ENCODE results near the gene TJP3. TPM values are rescaled to one million over a fixed set of nuclear protein-coding genes. Genes with fewer than 3 reads are reported as not detected.

The TJP3 gene
- total and polyA plus RNA-seq, 10 of the 15 experiments (the other 5 are each of a cell fraction or from before 2014, with no cell fraction given), result 0.04 to 1.2 (median 0.29) TPM; not detected in 6

DNA sequence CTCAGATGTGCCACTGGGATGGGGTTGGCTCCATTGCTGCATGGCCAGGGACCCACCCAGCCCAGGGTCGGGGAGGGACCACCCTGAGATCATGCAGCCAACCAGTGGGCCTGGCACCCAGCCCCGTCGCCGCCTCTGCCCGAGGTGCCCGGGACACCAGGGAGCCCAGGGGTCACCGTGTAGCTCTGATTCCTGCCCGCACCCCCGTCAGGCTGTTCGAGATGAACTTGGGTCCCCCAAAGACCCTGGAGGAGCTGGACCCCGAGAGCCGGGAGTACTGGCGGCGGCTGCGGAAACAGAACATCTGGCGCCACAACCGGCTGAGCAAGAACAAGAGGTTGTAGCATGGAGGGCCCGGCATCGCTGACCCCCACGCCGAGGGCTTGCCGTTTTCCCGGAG is 58.9 kb downstream of the TJP3 start:
- intact Hi-C loops (cut with micrococcal nuclease; ENCODE audit: unreplicated experiment), result no loop called here
- POLR2A ChIA-PET, result no interaction called here
- no TSS peak for BruUV-seq (replicated peaks)
- TF ChIP-seq EED (IDR thresholded peaks at IDR 0.05; ENCODE audit: low read depth), result no peak
- no peak for TF ChIP-seq JUND (IDR thresholded peaks at IDR 0.05; ENCODE audit: low read depth, low read length)
- TF ChIP-seq RCOR1 (conservative IDR thresholded peaks at IDR 0.05; ENCODE audit: low read depth, low read length), result no peak
- no peak for TF ChIP-seq MAX (IDR thresholded peaks at IDR 0.05; ENCODE audit: low read depth, low read length)
- TF ChIP-seq, protein P1, sequence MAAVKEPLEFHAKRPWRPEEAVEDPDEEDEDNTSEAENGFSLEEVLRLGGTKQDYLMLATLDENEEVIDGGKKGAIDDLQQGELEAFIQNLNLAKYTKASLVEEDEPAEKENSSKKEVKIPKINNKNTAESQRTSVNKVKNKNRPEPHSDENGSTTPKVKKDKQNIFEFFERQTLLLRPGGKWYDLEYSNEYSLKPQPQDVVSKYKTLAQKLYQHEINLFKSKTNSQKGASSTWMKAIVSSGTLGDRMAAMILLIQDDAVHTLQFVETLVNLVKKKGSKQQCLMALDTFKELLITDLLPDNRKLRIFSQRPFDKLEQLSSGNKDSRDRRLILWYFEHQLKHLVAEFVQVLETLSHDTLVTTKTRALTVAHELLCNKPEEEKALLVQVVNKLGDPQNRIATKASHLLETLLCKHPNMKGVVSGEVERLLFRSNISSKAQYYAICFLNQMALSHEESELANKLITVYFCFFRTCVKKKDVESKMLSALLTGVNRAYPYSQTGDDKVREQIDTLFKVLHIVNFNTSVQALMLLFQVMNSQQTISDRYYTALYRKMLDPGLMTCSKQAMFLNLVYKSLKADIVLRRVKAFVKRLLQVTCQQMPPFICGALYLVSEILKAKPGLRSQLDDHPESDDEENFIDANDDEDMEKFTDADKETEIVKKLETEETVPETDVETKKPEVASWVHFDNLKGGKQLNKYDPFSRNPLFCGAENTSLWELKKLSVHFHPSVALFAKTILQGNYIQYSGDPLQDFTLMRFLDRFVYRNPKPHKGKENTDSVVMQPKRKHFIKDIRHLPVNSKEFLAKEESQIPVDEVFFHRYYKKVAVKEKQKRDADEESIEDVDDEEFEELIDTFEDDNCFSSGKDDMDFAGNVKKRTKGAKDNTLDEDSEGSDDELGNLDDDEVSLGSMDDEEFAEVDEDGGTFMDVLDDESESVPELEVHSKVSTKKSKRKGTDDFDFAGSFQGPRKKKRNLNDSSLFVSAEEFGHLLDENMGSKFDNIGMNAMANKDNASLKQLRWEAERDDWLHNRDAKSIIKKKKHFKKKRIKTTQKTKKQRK (IDR thresholded peaks at IDR 0.05; ENCODE audit: low read depth, low read length), result no peak
- no peak for TF ChIP-seq RFX5 (IDR thresholded peaks at IDR 0.05; ENCODE audit: low read depth, low read length)
- TF ChIP-seq E2F4 (IDR thresholded peaks at IDR 0.05; ENCODE audit: low read depth, low read length), result no peak
- TF ChIP-seq REST (IDR thresholded peaks at IDR 0.05; ENCODE audit: low read depth, low read length), result no peak
- TF ChIP-seq PAX8 (IDR thresholded peaks at IDR 0.05), result no peak
- TF ChIP-seq IRF3 (IDR thresholded peaks at IDR 0.05), result no peak
- no peak for TF ChIP-seq SKIL (IDR thresholded peaks at IDR 0.05; ENCODE audit: low read depth, poor library complexity, severe bottlenecking)
- no peak for TF ChIP-seq YBX1 (IDR thresholded peaks at IDR 0.05)
- no peak for TF ChIP-seq GATAD2B (conservative IDR thresholded peaks at IDR 0.05; ENCODE audit: low read depth)
- no peak for TF ChIP-seq SREBF1 (IDR thresholded peaks at IDR 0.05; ENCODE audit: low read length)

More for the DNA sequence above, 58.9 kb downstream of the TJP3 start:
- RAD21 ChIA-PET (ENCODE audit: unreplicated experiment), result no interaction called here
- CTCF ChIA-PET, result no interaction called here
- Histone ChIP-seq H3K36me3 (ENCODE audit: control insufficient read depth in 2 of 2, insufficient read depth in 2 of 2, low read length in 1 of 2) (peaks cover 0 to 18% of the 10 kb centered on the region in 2 experiments; a peak in 2 of 4 replicates), H3K9ac (ENCODE audit: control insufficient read depth, insufficient read depth, low read length) (no peak overlapping the region), H3K27ac (ENCODE audit: control insufficient read depth, insufficient read depth) (no peak overlapping the region), H3K9me3 (replicated peaks; ENCODE audit: control insufficient read depth, insufficient read depth, low read length) (no peaks in the 10 kb centered on the region), H3K4me1 (ENCODE audit: control insufficient read depth, insufficient read depth, low read length) (peaks cover 4% of the 10 kb centered on the region; the same call in 1 of the 2 replicates), H4K20me1 (ENCODE audit: control insufficient read depth, insufficient read depth) (no peaks in the 10 kb centered on the region), H2AFZ (ENCODE audit: control insufficient read depth, low read depth, low read length) (no peak overlapping the region), H3K4me2 (ENCODE audit: control insufficient read depth, insufficient read depth) (no peak overlapping the region), H3K79me2 (ENCODE audit: control insufficient read depth, insufficient read depth, low read length) (peaks cover 7% of the 10 kb centered on the region), H3K27me3 (replicated peaks in 1 of 2; ENCODE audit: control insufficient read depth in 2 of 2, insufficient read depth in 2 of 2, low read length in 1 of 2) (no peaks in the 10 kb centered on the region), H3K4me3 (no peak overlapping the region)
- SMC1A ChIA-PET (ENCODE audit: uncharacterized antibody, unreplicated experiment), result no interaction called here
- in situ Hi-C loops (cut with MboI), result no loop called here
- FAIRE-seq (no peak), DNase-seq (ENCODE audit: low read depth, low spot score) (no peak), ATAC-seq (no peak)
- 93% methylated on average over 23 of the region's 23 CpGs for WGBS (ENCODE audit: insufficient coverage, insufficient replicate concordance, low lambda C conversion rate, missing lambda C conversion rate)

All from GM12878 (cell line).